Fibroblast of the aortic adventitia (primary cell): ENCODE data around the gene BUD31. TPM values are rescaled to one million over a fixed set of nuclear protein-coding genes. Genes with fewer than 3 reads are reported as not detected.

ENCODE experiments used
- DNase-seq: peaks from one replicate; pipeline ENCODE4 v3.0.0-alpha.2; 2010; ENCODE audit warnings: low read depth
- H3K4me3 ChIP-seq: 2 replicates; pipeline ENCODE4 v1.5.1; 2011; ENCODE audit warnings: low read depth, mild to moderate bottlenecking, control low read depth, low read length, moderate library complexity
- total RNA-seq: library from RNA; depleted of rRNA; stranded (reverse); fragments of >200 nt; gene quantifications from 2 replicates; pipeline ENCODE4 v1.2.3, GENCODE V29; 2012; ENCODE audit warnings: low replicate concordance
- TF ChIP-seq, protein P1 (sequence below): IDR thresholded peaks from 2 replicates; pipeline ENCODE4 v1.5.1; 2011; ENCODE audit warnings: mild to moderate bottlenecking, low read length, control low read depth, inconsistent platforms; ENCODE audit not compliant: insufficient read depth

The BUD31 gene
- total RNA-seq, 1 donor = 137 TPM

DNA sequence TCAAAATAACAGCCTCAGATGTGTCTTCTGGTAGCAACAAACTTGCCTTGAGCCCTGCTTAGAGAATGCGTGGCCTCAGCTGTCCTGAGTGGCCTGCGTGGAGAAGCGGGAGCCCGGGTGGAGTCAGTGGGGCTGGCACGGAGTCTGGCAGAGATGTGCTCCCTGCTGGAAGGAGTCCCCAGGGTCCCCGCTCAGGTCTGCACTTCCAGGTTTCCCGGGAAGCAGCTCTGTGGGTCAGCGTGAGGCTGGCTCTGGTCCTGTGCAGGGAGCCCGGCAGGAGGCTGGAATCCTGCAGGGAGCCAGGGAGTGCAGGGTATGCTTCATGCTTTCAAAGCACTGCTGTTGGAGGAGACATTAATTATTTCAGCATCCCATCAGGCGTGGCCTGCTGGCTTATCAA is 40.1 kb downstream of the BUD31 start:
- TF ChIP-seq, protein P1, sequence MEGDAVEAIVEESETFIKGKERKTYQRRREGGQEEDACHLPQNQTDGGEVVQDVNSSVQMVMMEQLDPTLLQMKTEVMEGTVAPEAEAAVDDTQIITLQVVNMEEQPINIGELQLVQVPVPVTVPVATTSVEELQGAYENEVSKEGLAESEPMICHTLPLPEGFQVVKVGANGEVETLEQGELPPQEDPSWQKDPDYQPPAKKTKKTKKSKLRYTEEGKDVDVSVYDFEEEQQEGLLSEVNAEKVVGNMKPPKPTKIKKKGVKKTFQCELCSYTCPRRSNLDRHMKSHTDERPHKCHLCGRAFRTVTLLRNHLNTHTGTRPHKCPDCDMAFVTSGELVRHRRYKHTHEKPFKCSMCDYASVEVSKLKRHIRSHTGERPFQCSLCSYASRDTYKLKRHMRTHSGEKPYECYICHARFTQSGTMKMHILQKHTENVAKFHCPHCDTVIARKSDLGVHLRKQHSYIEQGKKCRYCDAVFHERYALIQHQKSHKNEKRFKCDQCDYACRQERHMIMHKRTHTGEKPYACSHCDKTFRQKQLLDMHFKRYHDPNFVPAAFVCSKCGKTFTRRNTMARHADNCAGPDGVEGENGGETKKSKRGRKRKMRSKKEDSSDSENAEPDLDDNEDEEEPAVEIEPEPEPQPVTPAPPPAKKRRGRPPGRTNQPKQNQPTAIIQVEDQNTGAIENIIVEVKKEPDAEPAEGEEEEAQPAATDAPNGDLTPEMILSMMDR = no peak
- H3K4me3 ChIP-seq = no peak overlapping the region
- DNase-seq = no peak

DNA sequence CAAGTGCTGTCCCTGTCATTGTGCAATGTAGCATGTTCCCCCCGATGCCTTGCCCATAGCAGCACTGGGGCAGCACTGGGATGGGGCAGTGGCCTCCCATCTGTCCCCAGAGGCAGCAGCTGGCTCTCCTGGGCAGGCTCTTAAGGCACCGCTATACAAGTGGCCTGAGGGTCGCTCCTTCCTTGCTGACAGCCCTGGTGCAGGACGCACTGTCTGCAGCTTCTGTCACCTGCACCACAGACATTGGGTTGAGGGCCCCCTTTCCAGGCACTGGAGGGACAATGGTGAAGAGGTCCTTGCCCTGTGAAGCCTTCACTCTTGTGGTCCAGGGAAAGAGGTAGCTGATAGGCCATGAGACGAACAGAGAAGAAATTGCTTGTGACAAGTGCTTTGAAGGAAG is 40.6 kb downstream of the BUD31 start:
- TF ChIP-seq, protein P1 = no peak
- no peak for DNase-seq
- H3K4me3 ChIP-seq = no peak overlapping the region

DNA sequence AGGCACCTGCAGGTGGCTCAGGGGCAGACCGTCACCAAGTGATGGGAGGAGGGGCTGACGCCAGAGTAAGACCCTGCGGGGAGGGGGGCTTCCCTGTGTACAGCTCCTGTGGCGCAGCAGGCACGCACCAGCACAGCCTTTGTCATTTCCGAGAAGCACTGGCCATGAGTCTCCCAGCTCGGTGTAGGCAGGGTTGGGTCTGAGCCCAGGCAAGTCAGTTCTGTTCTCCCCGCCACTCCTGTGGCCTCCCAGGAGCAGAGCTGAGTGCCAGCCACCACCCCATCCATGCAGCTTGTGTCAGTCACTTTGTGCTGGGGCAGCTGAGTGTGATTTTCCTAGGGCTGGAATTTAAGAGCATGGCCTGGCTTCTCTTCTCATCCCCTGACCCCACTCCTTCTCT is 43.2 kb downstream of the BUD31 start:
- H3K4me3 ChIP-seq = no peak overlapping the region
- TF ChIP-seq, protein P1 = no peak
- no peak for DNase-seq

DNA sequence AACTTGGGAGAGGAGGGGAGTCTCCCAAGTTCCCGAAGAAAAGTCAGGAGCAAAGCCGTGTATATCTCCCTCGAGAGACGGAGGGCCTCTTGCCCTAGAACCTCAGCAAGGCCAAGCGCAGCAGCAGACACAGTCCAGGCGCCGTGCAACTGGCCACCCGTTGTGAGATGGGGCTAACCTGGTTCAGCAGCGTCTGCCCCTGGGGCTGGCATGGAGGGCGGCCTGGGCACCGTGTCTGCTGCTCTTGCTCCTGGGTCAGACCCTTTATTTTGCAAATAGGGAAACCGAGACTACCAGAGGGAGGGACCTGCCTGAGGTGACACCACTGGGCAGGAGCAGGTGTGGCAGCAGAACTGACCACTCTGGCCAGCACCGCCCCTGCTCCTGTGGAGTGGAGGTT is 43.8 kb downstream of the BUD31 start:
- TF ChIP-seq, protein P1 = no peak
- DNase-seq = no peak
- no peak overlapping the region for H3K4me3 ChIP-seq

DNA sequence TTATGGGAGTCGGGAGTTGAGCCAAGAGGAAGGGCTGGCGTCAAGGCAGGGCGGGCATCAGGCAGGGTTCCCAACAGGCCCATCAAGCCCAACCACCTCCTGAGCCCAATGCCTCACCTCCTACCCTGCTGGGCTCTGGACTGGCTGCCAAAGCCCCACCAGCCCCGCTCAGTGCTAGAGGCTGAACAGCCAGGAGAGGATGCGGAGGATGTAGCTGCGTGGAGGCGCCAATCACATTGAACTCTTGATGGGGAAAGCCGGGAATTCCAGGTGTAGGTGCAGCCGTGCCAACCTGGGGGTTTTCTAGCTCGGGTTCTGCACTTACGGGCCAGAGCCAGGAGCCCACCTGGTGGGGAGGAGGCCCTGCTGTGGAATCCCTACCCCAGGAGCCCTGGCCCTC is 44.3 kb downstream of the BUD31 start:
- TF ChIP-seq, protein P1 = no peak
- H3K4me3 ChIP-seq = no peak overlapping the region
- no peak for DNase-seq

DNA sequence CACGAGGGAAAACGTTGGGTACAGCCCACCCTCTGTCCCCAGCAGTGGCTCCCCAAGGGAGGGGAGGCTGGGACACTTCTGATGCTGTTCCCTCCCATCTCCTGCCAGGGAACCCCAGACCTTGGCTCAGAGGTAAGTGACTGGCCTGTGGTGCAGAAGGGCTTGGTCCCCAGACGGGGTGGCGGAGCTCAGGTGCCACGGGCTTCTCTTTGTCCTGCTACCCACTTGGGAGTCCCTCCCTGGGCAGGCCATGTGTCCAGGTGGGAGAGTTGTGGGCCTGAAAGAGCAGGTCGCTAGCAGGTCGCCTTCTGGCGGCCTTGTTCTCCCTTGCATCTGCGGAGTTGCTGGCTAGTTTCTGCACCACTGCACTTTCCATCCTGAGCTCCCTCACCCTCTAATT is 47.1 kb downstream of the BUD31 start:
- TF ChIP-seq, protein P1 = no peak
- DNase-seq = no peak
- no peak overlapping the region for H3K4me3 ChIP-seq

DNA sequence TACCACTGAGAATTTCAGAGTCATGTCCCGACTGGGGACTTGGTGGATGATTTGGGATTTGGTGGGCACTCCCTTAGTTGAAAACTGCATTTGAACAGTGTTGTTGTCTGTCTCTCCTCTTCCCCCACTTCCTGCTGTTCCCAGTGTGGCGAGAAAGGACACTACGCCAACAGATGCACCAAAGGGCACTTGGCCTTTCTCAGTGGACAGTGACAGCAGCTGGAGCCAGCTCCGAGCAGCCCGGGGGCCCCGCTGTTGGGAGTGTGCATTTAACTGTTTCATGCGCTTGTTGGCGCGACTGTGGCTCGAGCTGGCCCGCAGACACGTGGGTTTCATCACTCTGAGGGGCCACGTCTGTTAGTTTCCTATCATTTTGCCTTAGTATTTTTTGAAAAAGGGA is 47.5 kb downstream of the BUD31 start:
- no peak overlapping the region for H3K4me3 ChIP-seq
- TF ChIP-seq, protein P1 = no peak
- DNase-seq = no peak
